ENCODE data around the gene NUTF2. TPM values are rescaled to one million over a fixed set of nuclear protein-coding genes. Genes with fewer than 3 reads are reported as not detected.
"Not testable (repeated sequence)": the region's sequence is repeated elsewhere in the genome, so short reads cannot be mapped to it uniquely, and the experiment has no call there.

The NUTF2 gene
- polyA plus RNA-seq, 12 donors, result 111 to 1,287 (median 122) TPM

DNA sequence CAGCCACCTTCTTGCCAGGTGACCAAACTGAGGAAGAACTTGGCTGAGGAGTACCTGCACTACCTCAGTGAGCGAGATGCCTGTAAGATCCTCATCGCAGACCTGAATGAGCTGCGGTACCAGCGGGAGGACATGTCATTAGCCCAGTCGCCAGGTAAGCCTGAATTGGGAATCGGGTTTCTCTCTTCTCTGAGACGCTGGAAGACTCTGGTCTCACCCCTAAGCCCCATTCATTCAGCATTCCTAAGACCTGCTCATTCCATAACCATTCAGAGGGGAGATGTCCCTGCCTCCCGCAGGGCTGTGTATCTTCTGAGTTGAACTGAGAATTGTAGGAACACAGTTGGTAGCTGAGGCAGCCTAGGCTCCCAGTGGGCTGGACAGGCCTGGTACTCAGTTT, 21.6 kb upstream of the NUTF2 start:
- no peak for DNase-seq

DNA sequence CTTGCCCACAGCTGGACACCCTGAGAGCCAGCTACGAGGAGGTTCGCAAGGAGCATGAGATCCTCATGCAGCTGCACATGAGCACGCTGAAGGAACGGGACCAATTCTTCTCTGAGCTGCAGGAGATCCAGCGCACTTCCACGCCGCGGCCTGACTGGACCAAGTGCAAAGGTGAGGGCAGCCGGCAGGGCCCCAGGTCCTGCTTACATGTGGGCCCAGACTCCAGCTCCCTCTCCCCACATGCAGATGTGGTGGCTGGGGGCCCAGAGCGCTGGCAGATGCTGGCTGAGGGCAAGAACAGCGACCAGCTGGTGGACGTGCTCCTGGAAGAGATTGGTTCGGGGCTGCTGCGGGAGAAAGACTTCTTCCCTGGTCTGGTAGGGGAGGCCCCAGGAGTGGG, 20.8 kb upstream of the NUTF2 start:
- no peak for DNase-seq

DNA sequence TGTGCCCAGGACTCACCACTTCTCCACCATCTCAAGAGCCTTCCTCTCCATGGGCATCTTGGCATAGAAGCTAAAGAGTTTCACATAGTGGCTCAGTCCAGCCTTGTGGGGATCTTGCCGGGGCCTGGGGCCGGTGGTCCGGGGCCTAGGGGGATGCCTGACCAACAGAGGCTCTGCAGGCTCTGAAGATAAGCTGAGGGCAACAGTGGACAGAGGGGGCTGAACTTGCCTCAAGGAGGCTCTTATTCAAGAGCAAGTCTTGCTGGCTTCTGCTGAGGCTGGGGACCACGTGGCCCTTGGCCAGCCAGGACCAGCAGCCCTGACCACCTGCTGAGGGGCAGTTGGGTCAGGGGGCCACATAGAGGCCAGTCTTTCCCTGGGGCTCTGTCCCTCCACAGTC, 18.1 kb upstream of the NUTF2 start:
- no peak for DNase-seq

DNA sequence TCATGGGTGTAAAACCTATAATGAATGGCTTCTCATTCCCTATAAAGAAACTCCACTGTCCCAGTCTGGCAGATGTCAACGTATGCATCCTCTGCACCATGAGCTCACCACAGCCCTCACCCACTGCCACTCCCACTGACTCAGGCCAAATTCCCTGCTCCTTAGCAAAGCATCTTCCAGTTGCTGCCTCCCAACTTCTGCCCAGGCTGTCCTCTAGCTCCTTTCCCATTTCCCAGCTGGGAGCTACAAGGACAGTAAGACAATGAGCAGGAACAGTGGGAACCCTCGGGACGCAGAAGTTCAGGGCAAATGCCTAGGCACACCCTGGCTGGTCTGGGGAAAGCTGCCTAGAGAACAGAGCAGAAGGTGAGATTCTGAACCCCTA, 13.7 kb upstream of the NUTF2 start:
- DNase-seq, result no peak

DNA sequence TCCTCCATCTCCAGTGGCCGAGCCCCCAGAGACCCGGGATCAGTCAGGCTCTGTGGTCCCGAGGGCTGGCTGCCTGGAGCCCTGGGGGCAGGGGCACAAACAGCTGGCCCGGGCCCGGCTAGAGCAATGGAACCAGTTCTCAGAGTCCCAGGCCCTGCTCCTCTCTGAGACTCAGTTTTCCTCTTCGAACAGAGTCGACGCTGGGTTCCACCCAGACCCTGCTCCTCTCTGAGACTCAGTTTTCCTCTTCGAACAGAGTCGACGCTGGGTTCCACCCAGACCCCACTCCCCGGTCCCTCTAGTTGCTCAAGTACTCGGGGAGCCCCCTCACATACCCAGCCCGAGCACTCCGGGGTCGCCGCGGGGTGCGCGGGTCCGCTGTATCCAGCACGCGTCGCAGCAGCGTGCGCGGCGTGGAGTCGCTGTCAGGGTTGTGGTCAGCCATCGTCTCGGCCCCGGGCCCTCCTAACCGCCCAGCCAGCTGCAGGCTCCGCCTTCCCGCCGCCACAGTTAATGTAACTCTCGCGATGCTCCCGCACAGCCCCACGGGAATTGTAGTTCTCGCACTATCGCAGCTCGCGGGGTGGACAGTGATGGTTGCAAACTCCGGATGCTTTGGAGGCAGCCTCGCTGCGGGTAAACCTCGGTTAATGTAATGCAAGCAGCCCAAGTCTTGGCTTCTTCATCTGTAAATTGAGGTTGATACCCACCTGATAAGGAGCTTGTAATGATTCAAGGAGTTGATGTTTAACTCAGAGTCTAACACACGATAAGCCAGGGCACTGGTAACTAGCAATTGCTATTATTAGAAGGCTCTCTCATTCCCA, 13.1 kb upstream of the NUTF2 start:
- DNase-seq, result peak; percentile 97

DNA sequence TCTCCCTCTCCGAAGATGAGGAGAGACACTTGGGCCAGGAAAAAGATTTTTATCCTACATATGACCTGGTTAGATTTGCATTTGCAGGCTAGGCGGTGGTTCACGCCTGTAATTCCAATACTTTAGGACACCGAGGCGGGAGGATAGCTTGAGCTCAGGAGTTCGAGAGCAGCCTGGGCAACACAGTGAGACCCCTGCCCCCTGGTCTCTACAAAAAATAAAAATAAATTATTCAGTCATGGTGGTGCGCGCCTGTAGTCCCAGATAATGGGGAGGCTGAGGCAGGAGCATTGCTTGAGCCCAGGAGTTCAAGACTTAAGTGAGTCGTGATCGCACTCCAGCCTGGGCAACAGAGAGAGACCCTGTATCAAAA, 12.5 kb upstream of the NUTF2 start:
- no peak for DNase-seq

DNA sequence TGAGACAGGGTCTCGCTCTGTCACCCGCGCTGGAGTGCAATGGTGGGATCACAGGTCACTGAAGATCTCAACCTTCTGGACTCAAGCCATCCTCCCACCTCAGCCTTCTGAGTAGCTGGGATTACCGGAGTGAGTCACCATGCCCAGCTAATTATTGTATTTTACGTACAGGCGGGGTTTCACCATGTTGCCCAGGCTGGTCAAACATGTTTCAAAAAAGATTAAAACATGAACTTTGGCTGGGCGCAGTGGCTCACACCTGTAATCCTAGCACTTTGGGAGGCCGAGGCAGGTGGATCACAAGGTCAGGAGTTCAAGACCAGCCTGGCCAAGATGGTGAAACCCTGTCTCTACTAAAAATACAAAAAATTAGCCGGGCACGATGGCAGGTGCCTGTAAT, 9.5 kb upstream of the NUTF2 start:
- not testable (repeated sequence) for DNase-seq

DNA sequence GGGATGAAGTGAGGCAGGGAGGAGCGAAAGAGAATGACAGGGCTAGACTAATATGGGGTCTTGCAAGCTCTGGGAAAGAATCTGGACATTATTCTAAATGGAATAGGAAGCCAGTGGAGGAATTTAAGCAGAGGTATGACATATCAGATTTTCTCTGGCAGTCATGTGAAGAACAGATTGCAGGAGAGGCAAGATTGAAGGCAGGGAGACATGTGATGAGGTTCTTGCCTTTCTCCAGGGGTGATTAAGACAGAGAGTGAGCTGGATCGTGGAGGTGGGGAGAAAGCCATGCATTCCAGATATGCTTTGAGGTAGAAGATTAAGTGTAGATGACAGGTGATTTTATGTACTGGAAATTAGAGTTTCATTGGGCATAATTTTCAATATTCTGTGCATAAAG, 8.9 kb upstream of the NUTF2 start:
- DNase-seq, result no peak

DNA sequence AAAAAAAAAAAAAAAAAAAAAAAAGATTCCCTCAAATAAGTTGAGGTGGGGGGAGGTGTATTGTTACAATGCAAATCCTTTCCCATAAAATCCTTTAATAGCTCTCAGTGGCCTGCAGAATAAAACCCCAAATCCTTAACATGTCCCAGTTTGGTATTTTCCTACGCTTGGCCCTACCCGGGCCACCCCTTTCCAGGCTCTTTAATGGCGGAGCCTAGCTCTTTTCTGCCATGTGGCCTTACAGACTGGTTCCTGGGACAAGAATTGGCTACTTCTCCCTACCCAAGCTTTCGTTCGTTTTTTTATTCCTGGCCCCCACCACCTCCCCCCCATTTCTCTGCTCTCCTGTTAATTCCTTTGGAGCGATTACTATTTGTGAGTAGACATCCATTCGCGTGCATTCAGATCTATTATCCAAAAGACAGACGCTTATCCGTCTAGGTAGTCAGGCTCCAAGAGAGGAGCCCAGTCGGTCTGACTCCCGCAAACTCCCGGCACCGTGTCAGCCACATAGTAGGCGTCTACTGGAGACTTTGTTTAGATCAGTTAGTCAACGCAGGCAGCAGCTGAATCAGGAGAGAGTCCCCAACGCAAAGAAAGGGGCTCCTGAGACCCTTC, 5.4 kb upstream of the NUTF2 start:
- no peak for DNase-seq

DNA sequence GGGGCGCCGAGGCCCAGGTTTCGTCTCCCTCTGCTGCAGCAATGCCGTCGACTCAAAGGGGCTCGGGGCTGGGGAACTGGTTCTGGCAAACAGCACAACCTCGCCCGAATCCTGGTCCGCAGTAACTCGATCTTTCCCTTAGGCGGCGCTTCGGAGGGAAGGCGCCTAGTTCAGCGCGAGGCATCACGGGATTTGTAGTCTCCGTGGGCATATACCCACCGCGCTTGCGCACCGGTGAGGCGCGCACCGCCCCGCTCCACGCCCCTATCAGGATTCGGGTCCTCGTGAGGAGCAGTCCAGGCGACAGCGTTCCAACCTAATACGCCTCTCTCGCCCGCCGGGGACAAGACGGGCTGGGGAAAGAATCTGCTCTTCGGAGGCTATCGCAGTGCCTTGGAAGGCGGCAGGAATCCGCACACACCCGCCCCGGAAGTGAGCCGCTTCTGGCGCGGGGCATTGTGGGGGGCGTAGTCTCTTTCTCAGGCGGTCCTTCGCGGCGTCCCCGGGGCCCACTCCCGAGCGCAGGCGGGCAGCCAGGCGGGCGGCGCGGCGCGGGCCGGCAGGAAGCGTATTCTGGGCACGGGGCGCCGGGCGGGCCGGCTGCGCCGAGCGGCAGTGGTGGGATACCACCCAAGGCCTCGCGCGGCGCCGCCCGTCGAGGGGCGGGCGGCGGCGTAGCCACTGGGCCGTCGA, 4.8 kb upstream of the NUTF2 start, which contains the start of gene THAP11:
Gene THAP11 (plus strand): TSS at position 505 of the 693 bp plus-strand sequence. CDS start 235 bp downstream, outside the sequence.
- peak; percentile 99 for DNase-seq

DNA sequence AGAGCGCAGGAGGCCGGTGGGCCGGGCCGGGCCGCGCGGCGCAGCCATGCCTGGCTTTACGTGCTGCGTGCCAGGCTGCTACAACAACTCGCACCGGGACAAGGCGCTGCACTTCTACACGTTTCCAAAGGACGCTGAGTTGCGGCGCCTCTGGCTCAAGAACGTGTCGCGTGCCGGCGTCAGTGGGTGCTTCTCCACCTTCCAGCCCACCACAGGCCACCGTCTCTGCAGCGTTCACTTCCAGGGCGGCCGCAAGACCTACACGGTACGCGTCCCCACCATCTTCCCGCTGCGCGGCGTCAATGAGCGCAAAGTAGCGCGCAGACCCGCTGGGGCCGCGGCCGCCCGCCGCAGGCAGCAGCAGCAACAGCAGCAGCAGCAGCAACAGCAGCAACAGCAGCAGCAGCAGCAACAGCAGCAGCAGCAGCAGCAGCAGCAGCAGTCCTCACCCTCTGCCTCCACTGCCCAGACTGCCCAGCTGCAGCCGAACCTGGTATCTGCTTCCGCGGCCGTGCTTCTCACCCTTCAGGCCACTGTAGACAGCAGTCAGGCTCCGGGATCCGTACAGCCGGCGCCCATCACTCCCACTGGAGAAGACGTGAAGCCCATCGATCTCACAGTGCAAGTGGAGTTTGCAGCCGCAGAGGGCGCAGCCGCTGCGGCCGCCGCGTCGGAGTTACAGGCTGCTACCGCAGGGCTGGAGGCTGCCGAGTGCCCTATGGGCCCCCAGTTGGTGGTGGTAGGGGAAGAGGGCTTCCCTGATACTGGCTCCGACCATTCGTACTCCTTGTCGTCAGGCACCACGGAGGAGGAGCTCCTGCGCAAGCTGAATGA, 4.0 kb upstream of the NUTF2 start:
- DNase-seq, result peak; percentile 58

DNA sequence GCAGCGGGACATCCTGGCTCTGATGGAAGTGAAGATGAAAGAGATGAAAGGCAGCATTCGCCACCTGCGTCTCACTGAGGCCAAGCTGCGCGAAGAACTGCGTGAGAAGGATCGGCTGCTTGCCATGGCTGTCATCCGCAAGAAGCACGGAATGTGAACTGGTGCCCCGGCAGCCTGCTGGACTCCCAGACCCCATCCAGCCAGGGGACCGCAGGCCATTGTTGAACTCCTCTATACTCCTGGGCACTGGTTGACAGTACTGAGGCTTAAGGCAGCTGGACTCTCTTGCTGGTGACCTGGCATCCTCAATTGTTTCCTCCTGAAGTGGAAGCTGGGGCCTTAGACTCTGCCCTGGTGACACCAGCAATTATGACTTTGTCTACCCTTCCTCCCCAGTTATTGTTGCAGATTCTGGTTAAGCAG, 3.4 kb upstream of the NUTF2 start:
- no peak for DNase-seq

DNA sequence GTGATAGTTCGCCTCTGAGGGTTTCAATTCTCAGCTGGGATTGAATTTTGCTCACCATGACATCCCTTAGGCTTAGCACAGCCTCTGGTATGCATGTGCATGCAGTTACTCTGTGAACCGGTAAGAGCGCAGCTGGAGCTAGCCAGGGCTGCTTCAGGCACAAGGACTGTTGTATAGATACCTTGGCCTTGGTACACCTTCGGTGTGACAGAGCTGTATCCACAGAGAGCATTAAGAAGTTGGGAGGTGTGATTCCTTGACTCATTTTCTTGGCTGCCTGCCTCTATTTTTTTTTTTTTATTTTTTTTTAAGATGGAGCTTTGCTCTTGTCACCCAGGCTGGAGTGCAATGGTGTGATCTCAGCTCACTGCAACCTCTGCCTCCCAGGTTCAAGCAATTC, 2.2 kb upstream of the NUTF2 start:
- no peak for DNase-seq

DNA sequence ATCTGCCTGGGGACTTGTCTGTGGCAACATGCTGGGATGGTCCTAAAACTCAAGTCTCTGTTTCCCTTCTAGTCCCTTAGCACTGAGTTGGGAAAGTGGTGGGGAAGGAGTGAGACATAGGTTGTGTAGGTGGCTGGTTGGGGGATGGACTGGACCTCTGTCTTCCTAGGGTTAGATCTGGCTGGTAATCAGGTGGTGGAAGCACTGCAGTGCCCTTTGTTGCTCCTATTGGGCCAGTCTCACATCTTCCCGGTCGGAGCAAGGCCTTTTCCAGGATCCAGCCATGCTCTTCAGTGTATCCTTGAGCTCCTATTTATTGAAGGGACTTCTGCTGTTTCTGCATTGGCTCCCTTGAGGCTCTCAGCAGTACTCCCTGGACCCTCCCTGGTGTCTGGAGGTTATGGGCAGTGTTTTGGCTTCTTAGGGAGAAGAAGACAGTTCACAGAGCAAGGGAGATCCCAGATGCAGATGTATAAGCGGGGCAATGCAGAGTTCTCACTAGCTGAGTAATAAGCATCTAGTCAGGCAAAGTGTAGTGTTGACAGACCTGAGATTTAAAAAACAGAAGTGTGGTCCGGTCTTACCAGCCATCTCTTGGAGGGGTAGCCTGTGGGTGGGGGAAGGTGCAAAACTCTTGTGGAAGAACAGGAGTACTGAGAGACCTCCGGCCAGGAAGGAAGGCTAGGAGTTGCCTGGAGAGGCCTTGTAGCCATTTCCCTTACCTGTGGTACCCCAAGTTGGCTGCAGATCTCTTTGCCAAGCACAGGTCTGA, 1.3 kb upstream of the NUTF2 start:
- DNase-seq, result no peak

DNA sequence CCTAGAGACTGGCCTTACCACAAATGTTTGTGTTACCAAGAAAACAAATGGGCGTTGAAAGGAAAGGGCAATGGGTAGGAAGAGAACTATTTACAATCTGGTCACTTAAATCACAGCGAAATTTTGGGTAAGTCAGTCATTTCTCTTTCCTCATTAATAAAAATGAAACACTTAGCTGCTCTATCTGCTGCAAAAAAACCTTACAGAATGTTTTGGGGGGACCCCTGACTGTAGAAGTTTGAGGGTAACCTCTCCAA, 742 bp upstream of the NUTF2 start:
- no peak for DNase-seq

DNA sequence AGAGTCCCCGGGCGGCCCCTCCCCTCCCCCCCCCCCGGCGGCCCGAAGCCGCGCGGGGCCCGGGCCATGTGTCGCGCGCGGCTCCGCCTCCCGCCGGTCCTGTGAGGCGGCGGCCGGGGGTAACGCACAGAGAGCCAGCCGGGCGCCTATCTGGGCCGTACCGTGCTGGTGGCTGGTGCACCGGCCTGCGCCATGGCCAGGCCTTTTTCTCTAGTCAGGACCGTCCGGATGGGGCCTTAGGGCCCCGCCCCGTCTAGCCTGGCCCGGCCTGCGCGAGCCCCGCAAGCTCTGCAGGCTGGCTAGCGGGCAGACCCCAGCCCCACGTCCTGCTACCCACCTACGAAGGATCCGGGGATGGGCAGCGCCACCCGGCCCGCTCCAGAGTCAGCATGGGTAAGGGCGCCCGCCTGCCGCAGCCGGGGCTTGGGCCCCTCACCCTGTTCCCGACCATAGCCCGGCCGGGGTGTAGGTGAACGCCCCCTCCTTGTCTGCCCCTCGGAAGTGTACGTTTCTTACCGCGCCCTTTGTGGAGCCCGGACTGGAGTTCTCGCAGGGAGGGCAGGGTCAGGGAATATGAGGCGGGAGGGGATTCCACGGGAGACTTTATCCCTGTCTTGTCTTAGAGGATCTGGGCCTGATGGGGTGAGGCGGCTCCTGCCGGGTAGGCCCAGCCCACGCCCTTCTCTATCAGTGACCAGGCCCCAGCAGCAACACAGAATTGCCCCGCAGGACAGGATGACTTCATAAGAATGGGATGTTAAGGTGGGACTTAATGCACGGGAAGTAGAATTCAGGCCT, 530 bp downstream of the NUTF2 start, which contains the start of gene CENPT:
Gene CENPT (minus strand): TSS at position 630 of the 798 bp plus-strand sequence. CDS start 13,834 bp downstream, outside the sequence.
- no peak for DNase-seq

DNA sequence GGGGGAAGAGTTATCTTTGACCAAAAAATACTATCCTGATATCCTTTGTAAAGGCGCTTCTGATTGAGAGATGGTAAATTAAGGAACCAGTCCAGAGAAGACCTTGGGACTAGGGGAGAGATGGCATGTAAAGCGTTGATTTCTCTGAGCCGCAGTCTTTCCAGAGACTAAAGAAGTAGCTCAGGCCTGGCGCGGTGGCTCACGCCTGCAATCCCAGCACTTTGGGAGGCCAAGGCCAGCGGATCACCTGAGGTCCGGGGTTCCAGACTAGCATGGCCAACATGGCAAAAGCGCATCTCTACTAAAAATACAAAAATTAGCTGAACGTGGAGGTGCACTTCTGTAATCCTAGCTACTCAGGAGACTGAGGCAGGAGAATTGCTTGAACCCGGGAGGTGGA, 1.4 kb downstream of the NUTF2 start:
- no peak for DNase-seq

DNA sequence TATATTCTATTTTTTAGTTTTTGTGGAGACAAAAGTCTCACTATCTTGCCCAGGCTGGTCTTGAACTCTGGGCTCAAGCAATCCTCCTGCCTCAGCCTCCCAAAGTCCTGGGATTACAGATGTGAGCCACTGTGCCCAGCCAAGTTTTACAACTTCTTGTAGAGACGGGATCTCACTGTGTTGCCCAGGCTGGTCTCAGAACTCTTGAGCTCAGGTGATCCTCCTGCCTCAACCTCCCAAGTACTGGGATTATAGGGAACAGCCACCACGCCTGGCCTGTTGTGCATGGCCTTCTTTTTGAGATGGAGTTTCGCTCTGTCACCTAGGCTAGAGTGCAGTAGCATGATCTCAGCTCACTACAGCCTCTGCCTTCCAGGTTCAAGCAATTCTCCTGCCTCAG, 6.9 kb downstream of the NUTF2 start:
- DNase-seq, result no peak

DNA sequence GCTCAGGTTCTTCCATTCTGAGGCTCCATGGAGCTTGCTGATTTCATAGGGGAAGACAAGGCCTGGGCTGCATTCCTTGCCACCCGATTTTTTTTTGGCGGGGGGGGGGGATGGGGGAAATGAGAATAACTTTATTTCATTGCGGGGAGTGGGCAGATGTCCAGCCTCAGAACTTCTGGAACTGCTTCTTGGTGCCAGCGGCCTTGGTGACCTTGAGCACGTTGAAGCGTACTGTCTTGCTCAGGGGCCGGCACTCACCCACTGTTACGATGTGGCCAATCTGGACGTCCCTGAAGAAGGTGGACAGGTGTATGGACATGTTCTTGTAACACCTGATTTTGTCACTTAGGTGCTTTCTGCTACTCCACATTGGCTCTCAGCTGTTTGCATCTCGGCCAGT, 9.1 kb downstream of the NUTF2 start:
- DNase-seq, result no peak

DNA sequence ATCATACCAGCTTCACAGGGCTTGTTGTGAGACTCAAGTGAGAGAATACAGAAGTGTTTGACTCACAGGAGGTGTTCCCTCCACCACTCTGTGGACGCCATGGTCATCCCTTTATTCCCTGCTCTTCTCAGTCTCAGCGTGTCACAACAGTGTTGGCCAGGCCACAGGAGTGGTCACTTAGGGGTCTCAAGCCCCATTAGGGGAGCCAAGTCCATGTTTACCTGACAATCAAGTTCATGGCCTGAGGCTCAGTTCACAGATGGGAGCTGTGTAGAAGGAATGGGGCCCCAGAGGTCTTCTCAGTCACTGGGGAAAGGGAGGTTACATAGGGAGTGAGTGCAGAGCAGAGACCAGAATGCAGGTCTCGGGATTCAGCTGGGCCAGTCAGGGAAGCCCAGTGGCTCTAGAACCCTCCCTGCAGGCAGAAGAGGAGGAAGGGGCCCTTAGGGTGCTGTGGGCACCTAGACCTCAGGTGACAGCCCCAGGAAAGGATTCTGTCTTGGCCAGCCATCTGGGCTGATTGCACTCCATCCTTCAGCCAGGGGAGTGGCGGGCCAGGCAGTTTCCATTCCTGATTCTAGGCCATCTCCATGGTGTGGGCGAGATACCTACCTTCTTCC, 10.3 kb downstream of the NUTF2 start:
- DNase-seq, result no peak
